Fibroblast of gingiva (primary cell): Measurements from ENCODE around the gene DSG4.

ENCODE experiments used
- DNase-seq: peaks from one replicate; pipeline ENCODE4 v3.0.0-alpha.2; 2011; ENCODE audit warnings: low read depth

Gene DSG4

GRCh38 chr18:31450409-31450808, 73.8 kb downstream of the DSG4 start:
- no peak for DNase-seq

GRCh38 chr18:31451625-31452024, 75.0 kb downstream of the DSG4 start:
- DNase-seq, result no peak

GRCh38 chr18:31454066-31454708, 77.6 kb downstream of the DSG4 start:
- no peak for DNase-seq
